HG02943 (cell line): Measurements from ENCODE around the gene OTOP2.

Source experiments
- ATAC-seq: cut with Tn5 transposase; IDR thresholded peaks from one replicate; pipeline ENCODE4 v1.9.1; 2021; ENCODE audit warnings: mild to moderate bottlenecking, low read depth, moderate library complexity; ENCODE audit not compliant: unreplicated experiment

The OTOP2 gene

GRCh38 chr17:74924250-74924948, at the start of gene OTOP2:
TSS of gene OTOP2 (plus strand) at chr17:74924273. CDS start at chr17:74924633, 360 bp downstream.
- no peak for ATAC-seq

- no peak for ATAC-seq
Measured at GRCh38 chr17:74874615-74875037, 49.4 kb upstream of the OTOP2 start.

GRCh38 chr17:74875155-74875976, 48.7 kb upstream of the OTOP2 start:
- ATAC-seq = no peak

GRCh38 chr17:74875977-74876593, 48.0 kb upstream of the OTOP2 start:
- no peak for ATAC-seq

- no peak for ATAC-seq
Measured at GRCh38 chr17:74877592-74878548, 46.2 kb upstream of the OTOP2 start.

- ATAC-seq = no peak
Measured at GRCh38 chr17:74878658-74879057, 45.4 kb upstream of the OTOP2 start.

- no peak for ATAC-seq
Measured at GRCh38 chr17:74879308-74879707, 44.8 kb upstream of the OTOP2 start.

- ATAC-seq = no peak
Measured at GRCh38 chr17:74881073-74881472, 43.0 kb upstream of the OTOP2 start.

- no peak for ATAC-seq
Measured at GRCh38 chr17:74882517-74883240, 41.4 kb upstream of the OTOP2 start.

GRCh38 chr17:74883241-74883745, 40.8 kb upstream of the OTOP2 start:
- ATAC-seq = no peak

- ATAC-seq = no peak
Measured at GRCh38 chr17:74888469-74888868, 35.6 kb upstream of the OTOP2 start.

- no peak for ATAC-seq
Measured at GRCh38 chr17:74890554-74890953, 33.5 kb upstream of the OTOP2 start.

GRCh38 chr17:74892013-74892841, 31.8 kb upstream of the OTOP2 start:
- no peak for ATAC-seq

GRCh38 chr17:74892974-74893911, 30.8 kb upstream of the OTOP2 start, which contains the start of gene FADS6:
TSS of gene FADS6 (minus strand) at chr17:74893633. CDS start at chr17:74893595, 38 bp downstream.
- no peak for ATAC-seq

- ATAC-seq = no peak
Measured at GRCh38 chr17:74893936-74894671, 30.0 kb upstream of the OTOP2 start.

GRCh38 chr17:74898376-74898946, 25.6 kb upstream of the OTOP2 start:
- no peak for ATAC-seq
